ENCODE data around the gene RAPGEF3.
A peak's percentile ranks its signal among the peaks of the same experiment; 100 is the strongest.

The RAPGEF3 gene, protein sequence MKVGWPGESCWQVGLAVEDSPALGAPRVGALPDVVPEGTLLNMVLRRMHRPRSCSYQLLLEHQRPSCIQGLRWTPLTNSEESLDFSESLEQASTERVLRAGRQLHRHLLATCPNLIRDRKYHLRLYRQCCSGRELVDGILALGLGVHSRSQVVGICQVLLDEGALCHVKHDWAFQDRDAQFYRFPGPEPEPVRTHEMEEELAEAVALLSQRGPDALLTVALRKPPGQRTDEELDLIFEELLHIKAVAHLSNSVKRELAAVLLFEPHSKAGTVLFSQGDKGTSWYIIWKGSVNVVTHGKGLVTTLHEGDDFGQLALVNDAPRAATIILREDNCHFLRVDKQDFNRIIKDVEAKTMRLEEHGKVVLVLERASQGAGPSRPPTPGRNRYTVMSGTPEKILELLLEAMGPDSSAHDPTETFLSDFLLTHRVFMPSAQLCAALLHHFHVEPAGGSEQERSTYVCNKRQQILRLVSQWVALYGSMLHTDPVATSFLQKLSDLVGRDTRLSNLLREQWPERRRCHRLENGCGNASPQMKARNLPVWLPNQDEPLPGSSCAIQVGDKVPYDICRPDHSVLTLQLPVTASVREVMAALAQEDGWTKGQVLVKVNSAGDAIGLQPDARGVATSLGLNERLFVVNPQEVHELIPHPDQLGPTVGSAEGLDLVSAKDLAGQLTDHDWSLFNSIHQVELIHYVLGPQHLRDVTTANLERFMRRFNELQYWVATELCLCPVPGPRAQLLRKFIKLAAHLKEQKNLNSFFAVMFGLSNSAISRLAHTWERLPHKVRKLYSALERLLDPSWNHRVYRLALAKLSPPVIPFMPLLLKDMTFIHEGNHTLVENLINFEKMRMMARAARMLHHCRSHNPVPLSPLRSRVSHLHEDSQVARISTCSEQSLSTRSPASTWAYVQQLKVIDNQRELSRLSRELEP

GRCh38 chr12:47758834-47759690 is at the start of gene RAPGEF3:
Gene RAPGEF3, minus strand, starts transcription at chr12:47758880. Its CDS starts 324 bp downstream, at chr12:47758556.
- Histone ChIP-seq H3K4me1 (ENCODE audit: control insufficient read depth, insufficient read depth, low read length) (peaks cover 23% of the 10 kb centered on the region), H3K36me3 (ENCODE audit: control insufficient read depth in 2 of 2, insufficient read depth in 2 of 2, low read length in 2 of 2) (no peaks in the 10 kb centered on the region), H3K4me3 (ENCODE audit: low read length in 2 of 2) (peak within 1 kb of the TSS; percentile 83 to 84), H3K9ac (ENCODE audit: low read length in 2 of 2) (peak within 1 kb of the TSS; percentile 68 to 82), H3K27me3 (ENCODE audit: control insufficient read depth in 1 of 2, insufficient read depth in 2 of 2, low read length in 2 of 2) (no peaks in the 10 kb centered on the region), H3K9me3 (ENCODE audit: control insufficient read depth in 2 of 2, low read length in 2 of 2) (no peaks in the 10 kb centered on the region), H3K27ac (ENCODE audit: low read length) (peak within 1 kb of the TSS; percentile 41)

DNA sequence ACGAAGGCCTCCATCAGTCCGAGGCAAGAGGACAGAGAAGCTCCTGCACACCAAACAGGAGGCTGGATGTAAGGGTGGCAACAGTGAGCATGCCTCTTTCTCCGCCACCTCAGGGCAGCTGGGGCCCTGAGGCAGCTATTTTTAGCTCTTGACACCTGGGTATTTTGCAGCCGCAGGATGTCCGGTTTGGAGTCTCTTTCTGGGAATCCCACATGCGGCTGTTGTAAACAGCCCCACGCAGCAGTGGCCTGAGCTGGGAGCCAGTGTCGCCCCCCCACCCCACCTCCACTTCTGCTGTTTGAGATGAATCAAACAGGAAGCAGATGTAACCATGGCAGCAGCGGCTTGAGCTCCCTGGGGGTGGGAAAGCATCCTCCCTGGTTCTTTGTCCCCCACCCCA is 49.4 kb upstream of the RAPGEF3 start:
- Histone ChIP-seq H3K36me3 (ENCODE audit: control insufficient read depth in 2 of 2, insufficient read depth in 2 of 2, low read length in 2 of 2) (peaks cover 0 to 5% of the 10 kb centered on the region in 2 donors), H3K9me3 (ENCODE audit: control insufficient read depth in 2 of 2, low read length in 2 of 2) (no peaks in the 10 kb centered on the region), H3K27me3 (ENCODE audit: control insufficient read depth in 1 of 2, insufficient read depth in 2 of 2, low read length in 2 of 2) (no peaks in the 10 kb centered on the region), H3K4me1 (ENCODE audit: control insufficient read depth, insufficient read depth, low read length) (peaks cover 93% of the 10 kb centered on the region), H3K27ac (ENCODE audit: low read length) (peak overlapping the region; percentile 75), H3K4me3 (ENCODE audit: low read length in 2 of 2) (peak overlapping the region; percentile 28 to 47), H3K9ac (ENCODE audit: low read length in 2 of 2) (peak overlapping the region; percentile 5 to 39)

GRCh38 chr12:47807338-47807737 is 48.7 kb upstream of the RAPGEF3 start:
- Histone ChIP-seq H3K4me3 (ENCODE audit: low read length in 2 of 2) (peak overlapping the region in 1 of 2 donors; percentile 47), H3K27me3 (ENCODE audit: control insufficient read depth in 1 of 2, insufficient read depth in 2 of 2, low read length in 2 of 2) (no peaks in the 10 kb centered on the region), H3K9me3 (ENCODE audit: control insufficient read depth in 2 of 2, low read length in 2 of 2) (no peaks in the 10 kb centered on the region), H3K27ac (ENCODE audit: low read length) (peak overlapping the region; percentile 75), H3K4me1 (ENCODE audit: control insufficient read depth, insufficient read depth, low read length) (peaks cover 94% of the 10 kb centered on the region), H3K9ac (ENCODE audit: low read length in 2 of 2) (no peak overlapping the region), H3K36me3 (ENCODE audit: control insufficient read depth in 2 of 2, insufficient read depth in 2 of 2, low read length in 2 of 2) (peaks cover 0 to 5% of the 10 kb centered on the region in 2 donors)

DNA sequence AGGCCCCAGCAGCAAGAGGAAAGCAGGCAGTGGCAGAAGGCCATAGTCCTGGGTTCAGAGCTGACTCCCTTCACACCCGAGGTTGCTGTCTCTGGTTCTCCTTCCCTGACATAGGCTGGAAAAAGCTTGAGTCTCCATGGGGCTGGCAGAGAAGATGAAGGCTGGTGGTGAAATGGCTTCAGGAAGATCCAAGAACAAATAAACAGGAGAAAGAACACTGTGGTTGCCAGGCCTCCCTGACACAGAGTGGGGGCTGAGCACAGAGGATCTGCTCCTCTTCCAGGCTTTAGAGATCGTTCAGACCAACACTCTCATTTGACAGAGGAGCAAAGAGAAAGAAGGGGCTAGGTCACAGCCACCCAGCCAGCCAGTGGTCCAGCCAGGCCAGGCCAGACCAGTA is 46.7 kb upstream of the RAPGEF3 start:
- peak overlapping the region; percentile 70 for H3K27ac ChIP-seq (ENCODE audit: low read length)
- H3K9ac ChIP-seq (ENCODE audit: low read length in 2 of 2), result peak overlapping the region; percentile 31 to 42
- no peaks in the 10 kb centered on the region for H3K9me3 ChIP-seq (ENCODE audit: control insufficient read depth in 2 of 2, low read length in 2 of 2)
- H3K4me1 ChIP-seq (ENCODE audit: control insufficient read depth, insufficient read depth, low read length), result peaks cover 95% of the 10 kb centered on the region
- peaks cover 0 to 9% of the 10 kb centered on the region in 2 donors for H3K36me3 ChIP-seq (ENCODE audit: control insufficient read depth in 2 of 2, insufficient read depth in 2 of 2, low read length in 2 of 2)
- H3K4me3 ChIP-seq (ENCODE audit: low read length in 2 of 2), result peak overlapping the region in 1 of 2 donors; percentile 40
- H3K27me3 ChIP-seq (ENCODE audit: control insufficient read depth in 1 of 2, insufficient read depth in 2 of 2, low read length in 2 of 2), result no peaks in the 10 kb centered on the region

DNA sequence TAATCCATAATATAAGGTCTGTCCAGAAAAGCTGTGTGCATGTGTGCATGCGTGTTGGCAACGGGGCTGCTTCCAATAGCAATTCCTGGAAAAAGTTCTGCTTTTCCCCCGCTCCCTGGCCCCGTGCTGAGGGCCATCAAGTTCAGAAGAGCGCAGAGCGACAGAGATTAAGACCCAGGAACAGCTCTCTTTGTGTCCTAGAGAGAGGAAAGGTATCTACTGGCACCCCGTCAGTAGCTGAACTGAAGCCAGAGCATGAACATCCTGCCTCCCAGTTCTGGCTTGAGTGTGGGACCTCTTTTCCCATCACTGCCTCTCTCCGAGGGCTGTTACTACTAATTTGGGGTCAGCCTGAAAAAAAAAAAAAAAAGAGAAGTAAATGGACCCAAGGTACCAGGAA is 45.5 kb upstream of the RAPGEF3 start:
- Histone ChIP-seq H3K27ac (ENCODE audit: low read length) (peak overlapping the region; percentile 70), H3K9ac (ENCODE audit: low read length in 2 of 2) (no peak overlapping the region), H3K9me3 (ENCODE audit: control insufficient read depth in 2 of 2, low read length in 2 of 2) (no peaks in the 10 kb centered on the region), H3K36me3 (ENCODE audit: control insufficient read depth in 2 of 2, insufficient read depth in 2 of 2, low read length in 2 of 2) (peaks cover 0 to 9% of the 10 kb centered on the region in 2 donors), H3K4me3 (ENCODE audit: low read length in 2 of 2) (peak overlapping the region in 1 of 2 donors; percentile 15), H3K4me1 (ENCODE audit: control insufficient read depth, insufficient read depth, low read length) (peaks cover 98% of the 10 kb centered on the region), H3K27me3 (ENCODE audit: control insufficient read depth in 1 of 2, insufficient read depth in 2 of 2, low read length in 2 of 2) (no peaks in the 10 kb centered on the region)

DNA sequence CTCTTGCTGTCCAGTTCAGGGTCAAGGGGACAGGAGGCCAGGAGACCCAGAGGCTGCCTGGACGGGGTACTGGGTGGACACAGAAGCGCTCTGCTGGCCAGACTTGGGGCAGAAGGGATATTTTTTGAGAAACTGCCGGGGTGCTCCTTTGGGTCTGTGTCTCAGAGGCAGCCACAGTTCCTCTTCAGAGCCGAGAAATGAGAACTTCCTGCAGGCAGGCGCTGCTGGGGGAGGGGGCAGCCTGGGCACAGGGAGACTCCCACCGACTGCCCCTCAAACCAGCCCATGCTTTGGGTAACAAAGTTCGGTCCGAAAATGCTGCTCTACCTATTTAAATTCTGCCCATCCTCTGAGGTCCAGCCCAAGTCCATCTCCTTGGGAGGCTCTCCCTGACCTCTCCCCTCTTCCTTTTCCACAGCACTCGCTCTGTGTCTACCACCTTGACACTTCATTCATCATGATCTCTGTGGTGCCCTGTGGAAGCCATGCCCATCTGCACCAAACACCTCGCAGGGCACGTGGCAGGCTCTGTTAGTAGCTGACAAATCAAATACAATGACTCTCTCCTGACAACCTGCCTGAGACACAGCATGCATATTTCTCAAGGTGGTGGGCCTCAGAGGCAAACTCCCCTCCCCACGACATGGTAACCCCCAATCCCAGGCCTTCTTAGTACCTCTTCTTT is 44.7 kb upstream of the RAPGEF3 start:
- Histone ChIP-seq H3K4me1 (ENCODE audit: control insufficient read depth, insufficient read depth, low read length) (peaks cover 97% of the 10 kb centered on the region), H3K9me3 (ENCODE audit: control insufficient read depth in 2 of 2, low read length in 2 of 2) (no peaks in the 10 kb centered on the region), H3K4me3 (ENCODE audit: low read length in 2 of 2) (peak overlapping the region in 1 of 2 donors; percentile 15), H3K9ac (ENCODE audit: low read length in 2 of 2) (peak overlapping the region in 1 of 2 donors; percentile 13), H3K36me3 (ENCODE audit: control insufficient read depth in 2 of 2, insufficient read depth in 2 of 2, low read length in 2 of 2) (peaks cover 0 to 9% of the 10 kb centered on the region in 2 donors), H3K27me3 (ENCODE audit: control insufficient read depth in 1 of 2, insufficient read depth in 2 of 2, low read length in 2 of 2) (no peaks in the 10 kb centered on the region), H3K27ac (ENCODE audit: low read length) (peak overlapping the region; percentile 37)

DNA sequence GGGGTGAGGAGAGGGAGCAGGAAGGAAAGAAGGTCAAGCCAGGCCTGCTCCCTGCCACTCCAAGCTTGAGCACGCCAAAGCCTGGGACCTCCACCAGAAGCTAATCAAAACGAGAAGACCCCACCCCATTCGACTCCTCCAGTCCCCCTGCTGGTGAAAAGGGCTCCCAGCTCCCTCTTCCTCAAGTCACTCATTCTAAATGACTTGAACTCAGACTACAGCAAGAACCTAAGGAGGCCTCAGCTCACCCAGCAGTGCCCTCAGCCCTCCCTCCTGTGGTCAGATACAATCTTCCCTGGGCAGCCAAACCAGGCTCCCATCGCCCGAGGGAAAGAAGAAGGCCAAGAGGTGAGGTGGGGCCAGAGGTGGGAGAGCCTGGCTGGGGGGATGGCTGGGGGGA is 43.6 kb upstream of the RAPGEF3 start:
- no peaks in the 10 kb centered on the region for H3K27me3 ChIP-seq (ENCODE audit: control insufficient read depth in 1 of 2, insufficient read depth in 2 of 2, low read length in 2 of 2)

DNA sequence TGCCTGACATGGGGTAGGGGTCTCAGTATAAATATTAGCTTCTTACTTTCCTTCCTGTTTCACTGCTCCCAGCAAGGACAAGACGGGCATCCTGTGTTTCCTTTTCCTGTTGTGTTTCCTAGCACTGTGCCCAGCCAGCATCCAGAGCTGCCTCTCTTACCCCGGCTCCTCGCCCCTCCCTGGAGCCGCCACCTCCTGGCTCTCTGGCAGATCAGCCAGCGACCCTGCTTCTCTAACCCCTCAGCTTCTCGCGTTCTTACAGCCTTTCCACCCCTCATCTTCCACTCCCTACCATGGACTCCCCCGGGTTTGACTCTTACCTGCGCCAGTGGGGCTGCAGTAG is 43.2 kb upstream of the RAPGEF3 start:
- peaks cover under 1 to 9% of the 10 kb centered on the region in 2 donors for H3K36me3 ChIP-seq (ENCODE audit: control insufficient read depth in 2 of 2, insufficient read depth in 2 of 2, low read length in 2 of 2)
- H3K9me3 ChIP-seq (ENCODE audit: control insufficient read depth in 2 of 2, low read length in 2 of 2), result no peaks in the 10 kb centered on the region
- peak overlapping the region in 1 of 2 donors; percentile 35 for H3K4me3 ChIP-seq (ENCODE audit: low read length in 2 of 2)
- peaks cover 84% of the 10 kb centered on the region for H3K4me1 ChIP-seq (ENCODE audit: control insufficient read depth, insufficient read depth, low read length)
- no peaks in the 10 kb centered on the region for H3K27me3 ChIP-seq (ENCODE audit: control insufficient read depth in 1 of 2, insufficient read depth in 2 of 2, low read length in 2 of 2)
- peak overlapping the region; percentile 24 for H3K27ac ChIP-seq (ENCODE audit: low read length)
- no peak overlapping the region for H3K9ac ChIP-seq (ENCODE audit: low read length in 2 of 2)

More for the DNA sequence above, 43.6 kb upstream of the RAPGEF3 start:
- H3K4me1 ChIP-seq (ENCODE audit: control insufficient read depth, insufficient read depth, low read length), result peaks cover 88% of the 10 kb centered on the region
- peaks cover 0 to 9% of the 10 kb centered on the region in 2 donors for H3K36me3 ChIP-seq (ENCODE audit: control insufficient read depth in 2 of 2, insufficient read depth in 2 of 2, low read length in 2 of 2)
- no peaks in the 10 kb centered on the region for H3K9me3 ChIP-seq (ENCODE audit: control insufficient read depth in 2 of 2, low read length in 2 of 2)
- peak overlapping the region; percentile 5 to 23 for H3K9ac ChIP-seq (ENCODE audit: low read length in 2 of 2)
- H3K4me3 ChIP-seq (ENCODE audit: low read length in 2 of 2), result peak overlapping the region in 1 of 2 donors; percentile 29
- peak overlapping the region; percentile 24 for H3K27ac ChIP-seq (ENCODE audit: low read length)

- H3K27ac ChIP-seq (ENCODE audit: low read length), result peak overlapping the region; percentile 24
- H3K4me1 ChIP-seq (ENCODE audit: control insufficient read depth, insufficient read depth, low read length), result peaks cover 80% of the 10 kb centered on the region
- no peaks in the 10 kb centered on the region for H3K27me3 ChIP-seq (ENCODE audit: control insufficient read depth in 1 of 2, insufficient read depth in 2 of 2, low read length in 2 of 2)
- peak overlapping the region in 1 of 2 donors; percentile 35 for H3K4me3 ChIP-seq (ENCODE audit: low read length in 2 of 2)
- H3K9me3 ChIP-seq (ENCODE audit: control insufficient read depth in 2 of 2, low read length in 2 of 2), result no peaks in the 10 kb centered on the region
- H3K9ac ChIP-seq (ENCODE audit: low read length in 2 of 2), result peak overlapping the region; percentile 13 to 51
- H3K36me3 ChIP-seq (ENCODE audit: control insufficient read depth in 2 of 2, insufficient read depth in 2 of 2, low read length in 2 of 2), result peaks cover 4 to 13% of the 10 kb centered on the region in 2 donors
Measured at GRCh38 chr12:47801170-47801903, 42.7 kb upstream of the RAPGEF3 start.
